Activated naive CD8-positive, alpha-beta T cell treated with anti-CD3 and anti-CD28 coated beads, Interleukin-2, amount 10 ng/mL, durations not matched to agents 7 days and 5 days (primary cell): Measurements from ENCODE around the gene MAGIX. TPM values are rescaled to one million over a fixed set of nuclear protein-coding genes. Genes with fewer than 3 reads are reported as not detected.
"Not testable (repeated sequence)": the region's sequence is repeated elsewhere in the genome, so short reads cannot be mapped to it uniquely, and the experiment has no call there.

Experiments used
- ATAC-seq: fragments of 150-1000 bp; cut with Tn5 transposase; one replicate; pipeline ENCODE4 v1.10.0; 2021; ENCODE audit warnings: low read depth, moderate library complexity
- POLR2A ChIA-PET: fragments of 350-600 bp; sonication (Branson Sonifier 250); formaldehyde crosslinking; loops from one replicate; lab custom pipeline; 2021; ENCODE audit warnings: antibody characterized with exemption; lab: Charles Lee
- DNase-seq: peaks from one replicate; pipeline ENCODE4 v3.0.0; 2021
- H3K27ac Mint-ChIP-seq: one replicate; pipeline ENCODE4 v1.8.0; 2022; ENCODE audit warnings: mild to moderate bottlenecking, mixed read lengths
- H3K27me3 Mint-ChIP-seq: one replicate; pipeline ENCODE4 v1.8.0; 2022; ENCODE audit warnings: mild to moderate bottlenecking, moderate library complexity, mixed read lengths
- H3K36me3 Mint-ChIP-seq: one replicate; pipeline ENCODE4 v1.8.0; 2021; ENCODE audit warnings: mild to moderate bottlenecking, mixed read lengths
- H3K4me1 Mint-ChIP-seq: one replicate; pipeline ENCODE4 v1.8.0; 2021; ENCODE audit warnings: mixed read lengths
- H3K4me3 Mint-ChIP-seq: one replicate; pipeline ENCODE4 v1.8.0; 2022; ENCODE audit warnings: mild to moderate bottlenecking, moderate library complexity, mixed read lengths
- H3K9me3 Mint-ChIP-seq: one replicate; pipeline ENCODE4 v1.8.0; 2021; ENCODE audit warnings: mixed read lengths
- total RNA-seq, 2 experiments: library from RNA; stranded (reverse); gene quantifications; one replicate each; pipeline ENCODE4 v1.2.3, GENCODE V29; 2021

Gene MAGIX
- total RNA-seq, 2 experiments from 2014 or later, result 0.91 to 1.1 TPM

DNA sequence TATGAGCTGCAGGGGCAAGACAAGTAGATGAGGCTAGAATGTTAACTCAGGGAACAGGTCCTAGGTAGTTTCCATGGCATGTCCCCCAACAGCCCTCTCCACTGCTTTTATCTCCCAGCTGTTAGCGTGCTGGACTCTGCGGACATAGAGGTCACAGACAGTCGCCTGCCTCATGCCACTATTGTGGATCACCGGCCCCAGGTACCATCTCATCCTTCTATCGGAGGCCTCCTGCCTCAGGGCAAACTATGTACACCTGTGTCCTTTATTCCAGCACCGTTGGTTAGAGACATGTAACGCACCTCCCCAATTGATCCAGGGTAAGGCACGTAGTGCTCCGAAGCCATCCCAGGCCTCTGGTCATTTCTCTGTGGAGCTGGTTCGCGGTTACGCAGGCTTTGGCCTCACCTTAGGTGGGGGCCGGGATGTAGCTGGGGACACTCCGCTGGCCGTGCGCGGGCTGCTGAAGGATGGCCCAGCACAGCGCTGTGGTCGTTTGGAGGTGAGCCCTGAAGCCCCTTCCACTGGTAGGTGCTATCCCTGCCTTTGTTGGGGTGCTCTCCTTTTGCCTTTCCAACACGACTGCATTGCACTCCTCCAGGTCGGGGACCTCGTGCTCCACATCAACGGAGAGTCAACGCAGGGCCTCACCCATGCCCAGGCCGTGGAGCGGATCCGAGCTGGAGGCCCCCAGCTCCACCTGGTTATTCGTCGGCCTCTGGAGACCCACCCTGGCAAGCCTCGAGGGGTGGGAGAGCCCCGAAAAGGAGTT is 2.2 kb downstream of the MAGIX start:
- POLR2A ChIA-PET, result interaction anchor here (1.7 kb wide), 1 partner anchor 7 kb away, joined by 7 read pairs; the partner anchor contains the start of gene PLP2
- Mint-ChIP-seq H3K27ac (peak overlapping the region; percentile 97), H3K9me3 (no peaks in the 10 kb centered on the region), H3K27me3 (no peaks in the 10 kb centered on the region), H3K4me3 (peak overlapping the region; percentile 88), H3K4me1 (peaks cover 31% of the 10 kb centered on the region), H3K36me3 (no peaks in the 10 kb centered on the region)
- no peak for ATAC-seq
- DNase-seq, result no peak

DNA sequence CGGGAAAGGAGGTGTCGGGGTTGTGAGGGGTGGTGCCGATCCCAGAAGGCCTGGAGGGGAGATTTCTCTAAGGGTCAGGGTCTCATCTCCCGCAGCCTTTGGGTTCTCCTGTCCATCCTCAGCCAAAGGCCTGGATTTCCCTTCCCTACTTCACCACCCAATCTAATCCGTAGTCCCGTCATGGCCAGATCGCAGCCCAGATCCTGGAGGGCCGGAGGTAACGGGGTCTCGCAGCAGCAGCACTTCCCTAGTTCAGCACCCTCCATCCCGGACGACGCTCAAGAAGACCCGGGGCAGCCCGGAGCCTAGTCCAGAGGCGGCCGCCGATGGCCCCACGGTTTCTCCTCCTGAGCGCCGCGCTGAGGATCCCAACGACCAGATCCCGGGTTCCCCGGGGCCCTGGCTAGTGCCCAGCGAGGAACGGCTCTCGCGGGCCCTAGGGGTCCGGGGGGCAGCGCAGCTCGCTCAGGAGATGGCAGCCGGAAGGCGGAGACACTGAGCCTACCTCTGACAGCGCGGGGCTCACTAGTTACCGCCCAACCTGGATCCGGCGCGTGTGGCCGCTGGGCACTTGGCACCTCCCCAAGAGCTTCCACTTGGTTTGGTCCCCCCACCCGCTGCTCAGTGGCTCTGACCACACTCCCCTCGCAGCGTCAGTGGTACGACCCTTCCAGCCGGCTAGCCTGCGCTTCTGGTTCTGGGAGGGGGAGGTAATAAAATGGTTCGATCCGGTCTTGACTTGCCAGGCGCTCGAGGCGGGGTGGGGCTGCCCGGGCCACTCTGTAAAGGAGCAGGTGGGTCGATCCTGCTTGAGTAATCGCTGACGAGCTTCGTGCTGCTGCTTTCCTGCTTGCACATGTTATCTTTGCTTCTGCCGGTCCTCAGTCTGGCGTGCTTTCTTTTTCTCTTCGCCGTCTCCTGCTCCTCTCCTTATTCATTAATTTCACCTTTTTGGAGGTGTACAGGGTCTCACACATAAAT is 3.6 kb downstream of the MAGIX start:
- POLR2A ChIA-PET, result interaction anchor here (0.9 to 2.2 kb wide), 9 partner anchors 10 to 143 kb away, joined by 3 to 15 read pairs (median 6); partner anchors contain the start of gene WDR45
- Mint-ChIP-seq H3K27me3 (no peaks in the 10 kb centered on the region), H3K4me1 (peaks cover 30% of the 10 kb centered on the region), H3K4me3 (peak overlapping the region; percentile 89), H3K9me3 (no peaks in the 10 kb centered on the region), H3K36me3 (no peaks in the 10 kb centered on the region), H3K27ac (peak overlapping the region; percentile 96)
- ATAC-seq (peak; percentile 60), DNase-seq (peak; percentile 74)

DNA sequence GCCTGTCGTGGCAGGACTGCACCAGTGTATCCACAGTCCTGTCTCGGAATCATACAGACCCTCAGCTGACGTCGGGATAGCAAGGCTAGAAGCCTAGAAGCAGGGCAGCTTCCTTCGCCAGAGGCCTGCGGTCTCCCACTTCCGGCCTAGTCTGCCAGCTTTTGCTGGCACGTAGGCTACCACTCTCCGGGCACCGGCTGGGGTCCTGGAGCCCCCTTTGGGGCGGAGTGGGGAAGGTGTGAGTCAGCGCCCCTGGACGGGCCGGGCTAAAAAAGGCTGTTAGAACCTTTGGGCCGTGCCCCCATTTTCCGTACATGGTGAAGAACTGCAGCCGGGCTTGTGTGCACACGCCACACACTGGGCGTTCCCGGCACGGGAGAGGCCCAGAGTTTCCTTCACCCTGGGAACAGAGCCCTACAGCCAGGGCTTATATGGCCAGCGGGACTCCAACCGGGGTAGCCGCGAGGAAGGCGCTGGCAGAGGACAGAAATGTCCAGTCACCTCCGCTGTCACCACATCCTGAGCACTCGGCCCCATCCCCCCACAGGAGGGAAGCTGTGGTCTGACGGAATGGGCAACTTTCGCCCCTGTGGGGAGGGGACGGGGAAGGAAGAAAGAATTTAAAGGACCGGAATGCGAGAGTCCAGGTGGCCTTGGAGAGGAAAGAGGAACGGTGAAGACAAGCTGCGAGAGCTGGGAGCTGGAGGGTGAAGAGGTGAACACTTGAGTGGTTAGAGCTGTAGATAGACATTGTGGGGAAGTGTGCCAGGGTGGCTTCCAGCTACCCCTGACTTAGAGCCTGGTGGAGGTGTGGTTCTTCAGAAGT is 4.6 kb downstream of the MAGIX start:
- no peaks in the 10 kb centered on the region for H3K27me3 Mint-ChIP-seq
- H3K4me1 Mint-ChIP-seq, result peaks cover 30% of the 10 kb centered on the region
- ATAC-seq, result peak; percentile 20
- DNase-seq, result peak; percentile 74
- H3K27ac Mint-ChIP-seq, result peak overlapping the region; percentile 96
- H3K4me3 Mint-ChIP-seq, result peak overlapping the region; percentile 89
- H3K36me3 Mint-ChIP-seq, result no peaks in the 10 kb centered on the region
- POLR2A ChIA-PET, result interaction anchor here (0.7 to 2.2 kb wide), 10 partner anchors 11 to 143 kb away, joined by 3 to 15 read pairs (median 4); partner anchors contain the start of gene WDR45
- H3K9me3 Mint-ChIP-seq, result no peaks in the 10 kb centered on the region

DNA sequence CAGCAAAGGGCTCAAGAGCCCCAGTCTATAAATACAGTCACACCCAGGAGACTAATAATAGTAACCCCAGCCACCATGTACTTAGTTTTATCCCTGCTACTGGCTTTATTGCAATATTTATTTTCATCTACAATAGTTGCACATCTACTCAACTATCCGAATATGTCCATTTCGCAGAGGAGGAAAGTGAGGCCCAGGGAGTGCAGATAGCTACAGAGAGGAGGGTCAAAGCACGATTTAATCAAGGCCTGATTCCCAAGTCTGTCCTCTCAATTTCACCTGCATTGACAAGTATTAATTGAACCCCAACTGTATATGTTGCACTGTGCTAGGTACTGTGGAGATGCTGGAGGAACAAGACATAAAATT is 5.2 kb downstream of the MAGIX start:
- POLR2A ChIA-PET, result interaction anchor here (0.7 to 2.2 kb wide), 5 partner anchors 12 to 105 kb away, joined by 3 to 15 read pairs (median 6); no protein-coding TSS in a partner anchor
- H3K4me3 Mint-ChIP-seq, result peak overlapping the region; percentile 89
- H3K4me1 Mint-ChIP-seq, result peaks cover 32% of the 10 kb centered on the region
- H3K36me3 Mint-ChIP-seq, result no peaks in the 10 kb centered on the region
- H3K9me3 Mint-ChIP-seq, result no peaks in the 10 kb centered on the region
- ATAC-seq (no peak), DNase-seq (no peak)
- peak overlapping the region; percentile 96 for H3K27ac Mint-ChIP-seq
- no peaks in the 10 kb centered on the region for H3K27me3 Mint-ChIP-seq

DNA sequence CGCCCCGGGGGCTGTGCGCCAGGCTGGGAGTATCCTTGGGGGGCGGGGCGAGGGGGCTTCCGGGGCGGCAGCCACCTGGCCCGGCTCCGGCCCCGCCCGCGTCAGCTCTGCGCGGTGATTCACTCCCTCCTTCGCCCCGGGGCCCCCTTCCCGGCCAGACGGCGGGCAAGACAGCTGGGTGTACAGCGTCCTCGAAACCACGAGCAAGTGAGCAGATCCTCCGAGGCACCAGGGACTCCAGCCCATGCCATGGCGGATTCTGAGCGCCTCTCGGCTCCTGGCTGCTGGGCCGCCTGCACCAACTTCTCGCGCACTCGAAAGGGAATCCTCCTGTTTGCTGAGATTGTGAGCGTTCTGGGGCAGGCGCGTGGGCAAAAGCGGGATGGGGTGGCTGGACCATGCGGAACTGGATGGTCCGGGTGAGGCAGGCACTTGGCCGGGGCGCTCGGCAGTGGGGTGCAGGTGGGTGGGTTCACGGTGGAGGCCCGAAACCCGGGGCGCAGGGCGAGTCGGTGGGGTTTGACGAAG is 9.3 kb downstream of the MAGIX start, which contains the start of gene PLP2:
PLP2 (plus strand) TSS at position 147 of the 528 bp plus-strand sequence; CDS start at position 250, 103 bp downstream.
- H3K27me3 Mint-ChIP-seq, result no peaks in the 10 kb centered on the region
- peak within 1 kb of the TSS; percentile 84 for H3K4me3 Mint-ChIP-seq
- H3K36me3 Mint-ChIP-seq, result peaks cover 12% of the 10 kb centered on the region
- no peaks in the 10 kb centered on the region for H3K9me3 Mint-ChIP-seq
- DNase-seq, result peak; percentile 57
- ATAC-seq, result peak; percentile 16
- POLR2A ChIA-PET, result interaction anchor here (0.7 to 2.1 kb wide), 6 partner anchors 8 to 274 kb away, joined by 3 to 7 read pairs (median 3); partner anchors contain the start of genes PQBP1, PRICKLE3 and TIMM17B
- H3K27ac Mint-ChIP-seq, result peak within 1 kb of the TSS; percentile 83
- H3K4me1 Mint-ChIP-seq, result peaks cover 21% of the 10 kb centered on the region

DNA sequence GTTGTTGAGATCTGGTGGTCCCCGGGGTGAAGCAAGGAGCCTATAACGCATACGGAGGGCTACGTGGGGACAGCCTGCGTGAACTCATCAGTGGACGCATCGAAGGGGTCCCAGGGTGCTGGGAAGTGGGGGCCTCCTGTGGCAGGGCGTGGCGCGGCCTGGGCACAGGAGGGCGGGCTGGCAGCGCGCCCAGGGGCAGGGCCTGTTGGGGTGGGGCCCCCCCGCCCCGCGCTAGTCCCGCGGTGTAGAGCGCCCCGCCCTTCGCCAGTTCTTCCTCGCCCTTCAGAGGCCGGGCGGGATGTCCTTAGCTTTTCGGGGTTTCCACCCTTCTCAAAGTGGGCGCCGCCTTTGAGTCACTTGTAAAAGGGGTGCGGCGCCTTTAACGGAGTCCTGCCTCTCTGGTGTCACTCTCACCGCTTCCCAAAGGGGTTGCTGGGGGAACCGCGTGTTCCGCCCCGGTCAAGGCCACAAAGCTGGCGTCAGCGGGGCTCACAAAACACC is 9.8 kb downstream of the MAGIX start:
- POLR2A ChIA-PET, result interaction anchor here (0.8 to 2.1 kb wide), 4 partner anchors 8 to 274 kb away, joined by 3 to 7 read pairs (median 3); partner anchors contain the start of genes PQBP1 and TIMM17B

DNA sequence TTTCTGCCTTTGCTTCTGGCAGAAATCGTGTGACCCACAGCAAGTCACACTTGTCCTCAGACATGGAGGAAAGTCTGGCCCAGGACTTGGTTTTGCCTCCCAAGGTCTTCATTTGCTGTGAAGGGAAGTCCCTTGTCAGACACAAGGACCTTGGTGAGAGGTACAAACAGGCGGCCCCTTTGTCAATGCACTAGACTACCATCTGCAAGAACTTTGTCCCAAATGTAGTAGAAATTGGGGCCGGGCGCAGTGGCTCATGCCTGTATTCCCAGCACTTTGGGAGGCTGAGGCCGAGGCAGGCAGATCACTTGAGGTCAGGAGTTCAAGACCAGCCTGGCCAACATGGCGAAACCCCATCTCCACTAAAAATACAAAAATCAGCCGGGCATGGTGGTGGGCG is 11.0 kb downstream of the MAGIX start:
- H3K27me3 Mint-ChIP-seq, ATAC-seq, DNase-seq, POLR2A ChIA-PET, H3K9me3 Mint-ChIP-seq, H3K4me3 Mint-ChIP-seq: not testable (repeated sequence)
- peak overlapping the region; percentile 82 for H3K27ac Mint-ChIP-seq
- H3K36me3 Mint-ChIP-seq, result peaks cover 14% of the 10 kb centered on the region
- peaks cover 16% of the 10 kb centered on the region for H3K4me1 Mint-ChIP-seq

More for the DNA sequence above, 9.8 kb downstream of the MAGIX start:
- DNase-seq (peak; percentile 76), ATAC-seq (peak; percentile 87)
- H3K27ac Mint-ChIP-seq, result peak overlapping the region; percentile 83
- no peaks in the 10 kb centered on the region for H3K27me3 Mint-ChIP-seq
- H3K36me3 Mint-ChIP-seq, result peaks cover 12% of the 10 kb centered on the region
- peaks cover 20% of the 10 kb centered on the region for H3K4me1 Mint-ChIP-seq
- peak overlapping the region; percentile 84 for H3K4me3 Mint-ChIP-seq
- no peaks in the 10 kb centered on the region for H3K9me3 Mint-ChIP-seq

DNA sequence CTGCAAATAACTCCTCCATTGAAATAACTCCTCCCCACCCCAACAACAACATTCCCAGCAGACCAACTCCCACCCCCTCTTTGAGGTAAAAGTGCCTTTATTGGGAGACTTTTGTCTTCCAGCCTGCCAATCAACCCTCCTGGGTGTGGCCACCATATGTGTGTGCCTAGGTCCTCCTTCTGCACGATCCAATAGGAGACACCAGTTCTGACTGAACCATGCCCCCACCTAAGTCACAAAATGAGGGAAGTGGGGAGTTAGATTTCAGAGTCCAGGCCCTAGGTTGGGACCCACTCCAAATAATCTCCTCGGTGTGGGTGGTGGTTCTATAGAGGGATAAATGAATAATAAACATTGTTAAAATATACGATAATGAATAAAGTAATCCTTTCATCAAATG is 12.2 kb downstream of the MAGIX start:
- POLR2A ChIA-PET, result no interaction called here
- Mint-ChIP-seq H3K27me3 (no peaks in the 10 kb centered on the region), H3K4me3 (no peak overlapping the region), H3K27ac (no peak overlapping the region), H3K4me1 (peaks cover 14% of the 10 kb centered on the region), H3K36me3 (peaks cover 14% of the 10 kb centered on the region), H3K9me3 (no peaks in the 10 kb centered on the region)
- DNase-seq, result no peak
- ATAC-seq, result no peak

DNA sequence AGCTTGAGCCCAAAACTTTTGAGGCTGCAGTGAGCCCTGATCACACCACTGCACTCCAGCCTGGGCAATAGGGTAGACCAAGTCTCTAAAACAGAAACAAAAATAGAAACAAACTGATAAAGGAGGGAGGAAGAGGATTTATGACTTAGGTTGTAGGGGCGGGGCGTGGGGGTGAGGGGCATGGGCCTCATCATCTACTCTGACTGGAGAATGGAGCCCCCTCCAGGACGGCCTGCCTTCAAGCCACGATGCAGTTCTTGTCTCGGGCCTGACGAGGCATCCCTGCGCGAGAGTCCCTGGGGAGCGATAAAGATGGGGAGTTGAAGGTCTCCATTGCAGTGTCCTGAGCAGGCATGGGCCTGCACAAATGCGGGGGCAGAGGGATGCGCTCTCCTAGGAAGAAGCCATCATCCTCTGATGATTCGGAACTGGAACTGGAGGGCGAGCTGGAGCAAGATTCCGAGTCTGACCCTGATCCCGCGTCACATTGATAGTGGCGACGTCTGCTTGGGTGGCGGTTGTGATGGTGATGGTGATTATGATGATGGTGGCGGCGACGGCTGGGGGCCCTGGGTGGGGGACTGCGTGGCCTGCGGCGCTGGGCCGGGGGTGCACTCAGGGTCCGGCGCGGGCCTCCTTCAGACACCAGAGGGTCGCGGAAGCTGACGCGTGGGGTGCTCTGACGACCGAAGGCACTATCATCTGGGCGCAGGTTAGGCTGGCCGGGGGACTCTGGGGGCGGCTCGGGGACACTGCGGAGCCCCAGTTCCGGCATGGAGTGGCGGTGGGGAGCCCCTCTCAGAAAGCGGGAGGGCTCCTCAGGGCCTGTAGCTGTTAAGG is 13.1 kb downstream of the MAGIX start:
- peaks cover 14% of the 10 kb centered on the region for H3K4me1 Mint-ChIP-seq

DNA sequence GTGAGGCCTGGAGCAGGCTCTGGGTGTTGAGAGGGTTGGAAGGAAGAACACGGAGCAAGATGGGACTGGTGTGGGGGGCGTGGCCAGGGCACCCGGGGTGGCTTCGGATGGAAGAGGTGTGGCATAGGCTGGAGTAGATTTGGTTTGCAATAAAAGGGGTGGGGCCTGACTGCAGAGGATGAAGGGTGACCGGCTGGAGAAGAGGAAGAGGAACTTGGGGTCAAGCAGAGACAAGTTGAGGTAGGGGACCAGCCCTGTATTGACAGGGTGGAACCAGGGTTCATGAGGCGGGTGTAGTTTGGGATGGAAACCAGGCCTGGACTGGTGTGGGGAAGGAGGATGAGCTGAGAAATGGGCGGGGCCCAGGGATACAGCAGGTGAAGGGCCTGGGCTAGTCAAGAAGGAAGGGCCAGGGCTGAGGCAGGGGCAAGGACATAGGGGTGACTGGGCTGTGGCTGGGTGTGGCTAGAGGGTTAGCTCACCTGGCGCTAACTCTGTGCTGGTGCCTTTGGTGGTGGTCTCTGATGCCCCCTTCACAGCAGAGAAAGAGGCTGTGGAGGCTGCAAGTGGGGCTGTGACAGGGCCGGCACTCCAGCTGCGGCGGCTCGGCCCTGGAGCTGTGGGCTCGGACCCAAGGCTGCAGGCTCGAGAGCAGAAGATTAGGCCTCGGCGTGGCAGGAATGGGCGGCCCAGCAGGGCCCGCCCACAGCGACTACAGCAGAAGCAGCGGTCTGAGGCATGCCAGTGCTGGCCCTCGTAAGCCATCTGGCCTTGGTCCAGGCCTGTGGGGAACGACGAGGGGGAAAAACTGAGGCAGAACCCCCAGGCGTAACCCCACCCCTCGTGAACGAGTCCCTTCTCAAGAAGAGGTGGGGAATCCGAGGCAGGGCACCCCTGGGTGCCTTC is 14.1 kb downstream of the MAGIX start:
- peaks cover 14% of the 10 kb centered on the region for H3K4me1 Mint-ChIP-seq
- H3K4me3 Mint-ChIP-seq, result no peak overlapping the region
- H3K36me3 Mint-ChIP-seq, result peaks cover 20% of the 10 kb centered on the region
- no peaks in the 10 kb centered on the region for H3K9me3 Mint-ChIP-seq
- DNase-seq, result no peak
- POLR2A ChIA-PET, result no interaction called here
- no peak for ATAC-seq
- peak overlapping the region; percentile 54 for H3K27ac Mint-ChIP-seq
- H3K27me3 Mint-ChIP-seq, result no peaks in the 10 kb centered on the region

More for the DNA sequence above, 13.1 kb downstream of the MAGIX start:
- peaks cover 18% of the 10 kb centered on the region for H3K36me3 Mint-ChIP-seq
- no peak overlapping the region for H3K4me3 Mint-ChIP-seq
- no peak for ATAC-seq
- POLR2A ChIA-PET, result no interaction called here
- no peak for DNase-seq
- no peaks in the 10 kb centered on the region for H3K27me3 Mint-ChIP-seq
- H3K27ac Mint-ChIP-seq, result no peak overlapping the region
- H3K9me3 Mint-ChIP-seq, result no peaks in the 10 kb centered on the region
